IPS-18a (cell line): ENCODE results near the gene DOP1A.

Source experiments
- H3K27ac ChIP-seq: one replicate; pipeline ENCODE4 v1.5.1; 2013; ENCODE audit warnings: low read length
- H3K27me3 ChIP-seq: one replicate; pipeline ENCODE4 v1.6.1; 2013; ENCODE audit warnings: mild to moderate bottlenecking, low read length; ENCODE audit not compliant: control insufficient read depth, insufficient read depth
- H3K36me3 ChIP-seq: one replicate; pipeline ENCODE4 v1.6.1; 2013; ENCODE audit warnings: low read depth, low read length; ENCODE audit not compliant: control insufficient read depth
- H3K4me1 ChIP-seq: one replicate; pipeline ENCODE4 v1.6.1; 2013; ENCODE audit warnings: low read depth, low read length; ENCODE audit not compliant: control insufficient read depth
- H3K4me3 ChIP-seq: one replicate; pipeline ENCODE4 v1.5.1; 2013; ENCODE audit warnings: low read length
- H3K9ac ChIP-seq: one replicate; pipeline ENCODE4 v1.6.1; 2013; ENCODE audit warnings: mild to moderate bottlenecking, low read length, moderate library complexity
- H3K9me3 ChIP-seq: one replicate; pipeline ENCODE4 v1.6.1; 2013; ENCODE audit warnings: low read depth, low read length; ENCODE audit not compliant: control insufficient read depth

DOP1A gene

DNA sequence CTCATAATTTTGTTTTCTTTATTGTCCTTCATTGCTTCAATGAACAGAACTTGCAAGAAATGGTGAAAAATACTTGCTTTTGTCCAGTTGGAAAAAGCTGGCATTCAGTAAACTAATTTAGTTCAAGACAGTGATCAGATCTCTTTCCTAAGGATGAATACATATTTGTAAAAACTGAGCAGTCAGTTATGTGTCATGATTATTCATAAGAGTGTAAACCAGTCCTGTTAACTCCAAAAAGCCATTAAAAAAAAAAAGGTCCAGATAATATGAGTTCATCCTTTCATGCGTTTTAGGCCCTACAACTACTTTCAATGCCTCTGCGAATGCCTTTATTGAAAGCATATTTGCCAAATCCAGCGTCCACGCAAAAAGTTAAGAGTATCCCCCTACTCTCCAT is 125.0 kb downstream of the DOP1A start:
- Histone ChIP-seq H3K36me3 (peaks cover 23% of the 10 kb centered on the region), H3K4me3 (peak overlapping the region; percentile 91), H3K4me1 (peaks cover 5% of the 10 kb centered on the region), H3K27me3 (no peaks in the 10 kb centered on the region), H3K9ac (peak overlapping the region; percentile 67), H3K27ac (no peak overlapping the region), H3K9me3 (no peaks in the 10 kb centered on the region)

DNA sequence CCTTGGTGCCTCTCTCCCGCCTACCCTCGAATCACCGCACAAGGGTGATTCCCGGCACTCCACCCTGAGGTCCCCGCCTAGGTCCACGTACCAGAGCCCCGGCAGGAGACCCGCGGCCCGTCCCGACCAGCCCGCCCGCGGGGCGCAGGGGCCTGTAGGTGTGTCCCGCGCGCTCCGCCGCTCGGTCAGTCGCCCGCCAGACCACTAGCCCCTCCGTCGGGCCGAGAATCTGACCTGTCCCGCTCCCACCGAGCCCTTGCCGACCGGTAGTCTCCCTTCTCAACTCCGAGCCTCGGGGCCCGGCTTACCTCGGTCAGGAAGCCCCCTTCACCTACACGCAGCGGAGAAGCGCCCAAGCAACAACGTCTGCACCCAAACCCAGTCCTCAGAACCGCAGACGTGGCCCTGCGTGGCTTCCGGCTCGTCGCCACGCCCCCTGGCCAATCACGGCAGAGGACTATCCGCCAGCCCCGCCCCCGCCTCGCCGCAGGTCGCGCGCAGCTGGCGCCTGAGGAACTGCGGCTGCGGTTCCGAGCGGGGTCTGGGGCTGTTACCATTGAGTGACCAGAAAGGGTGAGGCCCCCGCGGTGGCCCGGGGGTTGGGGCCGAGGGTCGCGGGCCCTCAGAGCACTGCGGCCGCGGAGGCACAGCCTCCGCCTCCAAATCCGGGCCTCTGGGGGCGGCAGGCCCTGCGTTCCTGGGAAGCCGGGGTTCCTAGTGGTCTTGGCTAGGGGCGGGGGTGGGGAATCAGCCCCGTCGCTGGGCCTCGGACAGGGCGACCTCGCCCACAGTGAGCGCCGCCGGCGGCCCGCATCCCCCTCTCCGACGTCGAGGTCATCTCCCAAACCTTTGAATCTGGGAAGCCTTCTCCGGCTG is 125.6 kb downstream of the DOP1A start, which contains the start of the genes PGM3 and RWDD2A:
PGM3 (minus strand) TSS at position 395 of the 876 bp plus-strand sequence. CDS start 2,253 bp downstream, outside the sequence.
RWDD2A (plus strand) TSS at position 487 of the 876 bp plus-strand sequence. CDS start 1,095 bp downstream, outside the sequence.
- H3K9ac ChIP-seq = peak within 1 kb of the TSS; percentile 67
- peaks cover 17% of the 10 kb centered on the region for H3K36me3 ChIP-seq
- H3K27ac ChIP-seq = no peak within 1 kb of the TSS
- no peaks in the 10 kb centered on the region for H3K27me3 ChIP-seq
- H3K9me3 ChIP-seq = no peaks in the 10 kb centered on the region
- H3K4me3 ChIP-seq = peak within 1 kb of the TSS; percentile 91
- peaks cover 5% of the 10 kb centered on the region for H3K4me1 ChIP-seq

DNA sequence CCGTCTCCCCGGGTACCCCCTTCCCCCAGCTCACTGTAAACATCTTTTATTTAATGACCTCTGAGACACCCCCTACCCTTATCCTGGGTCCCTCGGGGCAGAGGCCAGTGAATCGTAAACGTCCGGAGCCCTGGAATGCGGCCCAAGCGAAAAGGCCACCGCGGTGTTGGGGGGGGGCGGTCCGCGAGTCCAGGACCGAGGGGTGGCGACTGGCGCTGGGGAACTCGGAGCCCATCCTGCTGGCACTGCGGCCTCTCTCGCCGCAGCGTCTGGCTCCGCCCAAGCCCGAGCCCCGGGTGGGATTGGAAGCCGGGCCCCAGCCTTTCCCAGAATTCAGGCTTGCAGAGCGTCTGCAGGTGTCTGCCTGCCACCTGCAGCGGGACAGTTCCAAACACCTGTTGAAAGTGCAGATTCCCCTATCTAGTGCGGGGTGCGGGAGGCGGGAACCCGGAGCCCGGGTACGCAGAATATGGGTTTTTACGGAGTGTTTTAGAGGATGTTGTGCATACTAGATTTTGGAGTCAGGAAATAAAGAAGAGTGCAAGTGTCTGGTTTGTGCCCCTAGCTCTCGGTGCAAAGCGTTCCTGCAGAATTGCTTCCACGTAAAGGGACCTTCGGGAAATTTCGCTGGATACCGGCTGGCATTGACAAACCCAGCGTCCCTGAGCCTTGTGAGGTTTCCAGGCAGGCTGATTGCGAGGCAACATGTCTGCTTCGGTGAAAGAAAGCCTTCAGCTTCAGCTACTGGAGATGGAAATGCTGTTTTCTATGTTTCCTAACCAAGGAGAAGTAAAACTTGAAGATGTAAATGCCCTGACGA is 126.5 kb downstream of the DOP1A start:
- peaks cover 5% of the 10 kb centered on the region for H3K4me1 ChIP-seq
- H3K27me3 ChIP-seq = no peaks in the 10 kb centered on the region
- no peaks in the 10 kb centered on the region for H3K9me3 ChIP-seq
- peak overlapping the region; percentile 91 for H3K4me3 ChIP-seq
- H3K36me3 ChIP-seq = peaks cover 12% of the 10 kb centered on the region
- H3K9ac ChIP-seq = peak overlapping the region; percentile 67
- no peak overlapping the region for H3K27ac ChIP-seq

GRCh38 chr6:83198486-83199172 is 131.2 kb downstream of the DOP1A start:
- peaks cover 6% of the 10 kb centered on the region for H3K36me3 ChIP-seq
- H3K4me1 ChIP-seq = peaks cover 5% of the 10 kb centered on the region
- H3K9ac ChIP-seq = no peak overlapping the region
- no peaks in the 10 kb centered on the region for H3K27me3 ChIP-seq
- no peak overlapping the region for H3K4me3 ChIP-seq
- H3K27ac ChIP-seq = no peak overlapping the region
- H3K9me3 ChIP-seq = no peaks in the 10 kb centered on the region

- H3K4me3 ChIP-seq = no peak overlapping the region
- H3K36me3 ChIP-seq = peaks cover 6% of the 10 kb centered on the region
- H3K27ac ChIP-seq = no peak overlapping the region
- no peak overlapping the region for H3K9ac ChIP-seq
- H3K27me3 ChIP-seq = no peaks in the 10 kb centered on the region
- H3K9me3 ChIP-seq = no peaks in the 10 kb centered on the region
- H3K4me1 ChIP-seq = peaks cover 3% of the 10 kb centered on the region
Measured at GRCh38 chr6:83199173-83199862, 131.8 kb downstream of the DOP1A start.

DNA sequence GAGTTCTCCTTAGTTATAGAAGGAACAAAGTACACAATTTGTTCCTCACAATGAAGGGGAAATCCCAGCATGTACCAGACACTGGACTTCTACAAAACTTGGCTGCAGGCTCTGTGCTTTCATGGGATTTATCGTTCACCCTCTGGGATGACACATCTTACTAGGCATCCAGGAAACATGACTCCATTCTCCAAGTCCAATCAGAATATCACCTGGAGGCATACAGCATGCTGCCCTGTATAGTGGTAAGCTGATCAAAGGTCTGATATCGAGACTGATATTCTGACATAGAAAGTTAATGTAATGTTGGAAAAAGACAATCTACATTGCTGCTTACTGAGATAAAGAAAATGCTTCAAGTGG is 132.4 kb downstream of the DOP1A start:
- H3K36me3 ChIP-seq = peaks cover 6% of the 10 kb centered on the region
- no peak overlapping the region for H3K9ac ChIP-seq
- H3K9me3 ChIP-seq = no peaks in the 10 kb centered on the region
- H3K4me3 ChIP-seq = no peak overlapping the region
- no peak overlapping the region for H3K27ac ChIP-seq
- no peaks in the 10 kb centered on the region for H3K27me3 ChIP-seq
- H3K4me1 ChIP-seq = no peaks in the 10 kb centered on the region

DNA sequence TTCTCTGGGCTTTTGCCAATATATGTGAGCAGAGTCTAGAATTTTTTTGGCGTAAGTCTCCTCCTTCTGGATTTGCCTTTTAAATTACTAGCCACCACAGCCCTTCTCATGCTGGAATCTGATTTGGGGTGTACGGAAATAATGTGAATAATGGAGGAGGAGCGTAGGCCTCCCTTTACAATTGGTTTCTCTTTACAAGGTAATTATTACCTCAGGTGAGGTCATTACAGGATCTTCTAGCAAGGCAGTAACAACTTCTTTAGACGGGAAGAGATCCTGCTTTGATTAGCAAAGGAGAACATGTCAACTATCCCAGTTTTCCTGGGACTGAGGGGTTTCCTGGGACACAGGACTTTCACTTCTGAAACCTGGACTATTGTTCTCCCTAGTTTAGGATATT is 134.6 kb downstream of the DOP1A start:
- no peak overlapping the region for H3K27ac ChIP-seq
- no peaks in the 10 kb centered on the region for H3K36me3 ChIP-seq
- no peaks in the 10 kb centered on the region for H3K9me3 ChIP-seq
- no peaks in the 10 kb centered on the region for H3K4me1 ChIP-seq
- H3K9ac ChIP-seq = no peak overlapping the region
- H3K27me3 ChIP-seq = no peaks in the 10 kb centered on the region
- H3K4me3 ChIP-seq = no peak overlapping the region

DNA sequence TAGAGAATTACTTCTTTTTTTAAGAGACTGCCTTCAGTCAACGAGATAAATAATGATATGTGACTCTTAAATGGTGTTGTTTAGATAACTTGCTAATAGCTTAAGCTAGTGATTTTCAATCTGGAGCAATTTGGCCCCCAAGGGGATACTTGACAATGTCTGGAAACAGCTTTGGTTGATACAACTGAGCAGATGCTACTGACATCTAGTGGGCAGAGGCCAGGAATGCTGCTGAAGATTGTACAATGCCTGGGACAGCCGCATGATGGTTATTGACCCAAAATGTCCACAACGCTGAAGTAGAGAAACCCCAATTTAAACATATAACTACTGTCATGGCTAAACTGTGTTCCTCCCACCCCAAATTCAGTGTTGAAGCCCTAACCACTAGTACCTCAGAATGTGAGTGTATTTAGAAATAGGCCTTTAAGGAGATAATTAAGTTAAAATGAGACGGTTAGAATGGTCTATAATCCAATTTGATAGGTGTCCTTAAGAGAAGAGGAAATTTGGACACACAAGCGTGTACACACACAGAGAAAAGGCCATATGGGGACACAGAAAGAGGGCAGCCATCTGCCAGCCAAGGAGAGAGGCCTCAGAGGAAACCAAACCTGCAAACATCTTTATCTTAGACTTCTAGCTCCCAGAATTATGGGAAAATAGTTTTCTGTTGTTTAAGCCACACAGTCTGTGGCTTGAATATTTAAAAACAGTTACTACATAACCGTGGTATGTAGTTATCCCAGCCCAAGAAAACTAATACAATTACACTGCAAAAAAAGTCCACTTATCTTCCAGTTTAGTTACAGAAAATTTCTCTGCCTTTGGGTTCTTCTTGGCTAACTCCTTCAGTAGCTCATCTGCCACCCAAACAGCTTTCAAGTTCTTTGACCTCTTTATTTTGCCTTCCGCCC is 147.9 kb downstream of the DOP1A start:
- H3K4me1 ChIP-seq = no peaks in the 10 kb centered on the region
- no peak overlapping the region for H3K4me3 ChIP-seq
- H3K9me3 ChIP-seq = no peaks in the 10 kb centered on the region
- no peaks in the 10 kb centered on the region for H3K36me3 ChIP-seq
- H3K9ac ChIP-seq = no peak overlapping the region
- H3K27ac ChIP-seq = no peak overlapping the region
- H3K27me3 ChIP-seq = no peaks in the 10 kb centered on the region

- Histone ChIP-seq H3K9me3 (no peaks in the 10 kb centered on the region), H3K4me3 (no peak overlapping the region), H3K9ac (no peak overlapping the region), H3K27me3 (no peaks in the 10 kb centered on the region), H3K36me3 (no peaks in the 10 kb centered on the region), H3K4me1 (no peaks in the 10 kb centered on the region), H3K27ac (no peak overlapping the region)
Measured at GRCh38 chr6:83216806-83217205, 149.3 kb downstream of the DOP1A start.
